DLD1 (cell line): ENCODE data around the gene HSPBAP1.

Source experiments
- in situ Hi-C: cut with HindIII; loops from 2 replicates; pipeline ENCODE4 v1.10.0; 2017; ENCODE audit warnings: low sequenced_read_pairs

HSPBAP1 gene

DNA sequence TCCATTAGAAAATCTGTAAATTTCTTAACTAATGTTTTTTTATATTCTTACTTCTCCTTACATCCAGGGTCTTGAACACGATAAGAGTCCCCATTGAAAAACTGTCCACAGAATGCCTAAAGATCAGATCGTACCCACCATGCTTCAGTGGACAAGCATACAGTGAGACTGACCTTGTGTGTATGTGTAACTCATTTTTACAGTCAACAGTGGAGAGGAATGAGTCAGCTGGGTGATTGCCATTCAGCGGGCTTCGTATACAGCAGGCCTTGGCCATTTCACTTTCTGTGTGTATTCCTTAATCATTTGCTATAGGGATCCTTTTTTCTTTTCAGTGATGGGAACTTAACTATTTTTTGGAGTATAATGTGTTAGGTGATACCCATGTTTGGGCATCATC, 102.4 kb downstream of the HSPBAP1 start:
- in situ Hi-C loops = no loop called here

DNA sequence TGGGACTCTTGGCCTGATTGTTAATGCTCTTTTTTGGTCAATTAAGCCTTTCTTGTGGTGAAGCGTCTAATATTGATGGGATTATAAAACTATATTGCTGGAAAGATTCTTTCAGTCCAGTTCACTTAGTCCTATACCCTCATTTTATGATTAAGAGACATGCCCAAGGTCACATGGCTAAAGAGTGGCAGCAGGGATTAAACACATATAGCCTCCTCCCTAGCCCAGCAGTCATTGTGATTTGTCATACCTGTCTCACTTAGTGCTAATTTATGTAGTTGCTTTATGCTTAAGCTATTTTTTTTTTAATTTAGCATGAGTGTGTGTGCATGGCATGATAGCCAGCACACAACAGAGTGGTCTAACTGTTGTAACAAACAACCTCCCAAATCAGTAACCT, 103.5 kb downstream of the HSPBAP1 start:
- in situ Hi-C loops = no loop called here
